PFSK-1 (cell line): ENCODE data around the gene IGF1R.

Experiments
- POLR2AphosphoS5 ChIP-seq: IDR thresholded peaks from 2 replicates; pipeline ENCODE4 v1.6.1; 2012; ENCODE audit warnings: low read depth, mild to moderate bottlenecking, control low read depth, low read length, moderate library complexity
- SIN3A ChIP-seq: IDR thresholded peaks from 2 replicates; pipeline ENCODE4 v1.6.1; 2012; ENCODE audit warnings: mild to moderate bottlenecking, low read length, moderate library complexity, borderline replicate concordance; ENCODE audit not compliant: insufficient read depth
- TAF1 ChIP-seq: IDR thresholded peaks from 2 replicates; pipeline ENCODE4 v1.6.1; 2012; ENCODE audit warnings: low read length, control low read depth, borderline replicate concordance; ENCODE audit not compliant: insufficient read depth
- TF ChIP-seq, protein P1 (sequence below), 2 experiments: IDR thresholded peaks; 2 replicates each; pipeline versions ENCODE4 v1.6.1 to v1.8.0; 2011 to 2012; ENCODE audit warnings: low read depth in 2 of 2, low read length in 2 of 2, control low read depth in 1 of 2, inconsistent platforms in 1 of 2, mild to moderate bottlenecking in 1 of 2, moderate library complexity in 1 of 2; ENCODE audit not compliant: insufficient read depth in 1 of 2

DNA sequence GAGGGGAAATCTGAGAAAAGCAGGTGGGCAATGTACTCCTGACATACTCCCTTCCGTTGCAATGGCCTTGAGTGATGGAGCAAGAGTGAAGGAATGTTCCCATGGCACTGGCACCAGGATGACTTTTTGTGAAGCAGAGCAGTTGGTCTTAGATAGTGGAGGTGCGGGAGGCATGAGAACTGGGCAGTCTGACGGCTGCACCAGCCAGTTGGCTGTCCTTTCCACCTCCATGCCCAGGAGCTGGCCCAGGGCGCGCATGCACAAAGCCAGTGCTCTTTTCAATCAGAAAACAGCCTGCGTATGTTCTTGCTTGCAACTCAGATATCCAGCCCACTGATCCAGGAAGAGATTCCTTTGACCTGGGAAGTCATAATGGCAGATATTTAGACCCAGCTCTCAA is 222.4 kb downstream of the IGF1R start:
- TF ChIP-seq, protein P1, sequence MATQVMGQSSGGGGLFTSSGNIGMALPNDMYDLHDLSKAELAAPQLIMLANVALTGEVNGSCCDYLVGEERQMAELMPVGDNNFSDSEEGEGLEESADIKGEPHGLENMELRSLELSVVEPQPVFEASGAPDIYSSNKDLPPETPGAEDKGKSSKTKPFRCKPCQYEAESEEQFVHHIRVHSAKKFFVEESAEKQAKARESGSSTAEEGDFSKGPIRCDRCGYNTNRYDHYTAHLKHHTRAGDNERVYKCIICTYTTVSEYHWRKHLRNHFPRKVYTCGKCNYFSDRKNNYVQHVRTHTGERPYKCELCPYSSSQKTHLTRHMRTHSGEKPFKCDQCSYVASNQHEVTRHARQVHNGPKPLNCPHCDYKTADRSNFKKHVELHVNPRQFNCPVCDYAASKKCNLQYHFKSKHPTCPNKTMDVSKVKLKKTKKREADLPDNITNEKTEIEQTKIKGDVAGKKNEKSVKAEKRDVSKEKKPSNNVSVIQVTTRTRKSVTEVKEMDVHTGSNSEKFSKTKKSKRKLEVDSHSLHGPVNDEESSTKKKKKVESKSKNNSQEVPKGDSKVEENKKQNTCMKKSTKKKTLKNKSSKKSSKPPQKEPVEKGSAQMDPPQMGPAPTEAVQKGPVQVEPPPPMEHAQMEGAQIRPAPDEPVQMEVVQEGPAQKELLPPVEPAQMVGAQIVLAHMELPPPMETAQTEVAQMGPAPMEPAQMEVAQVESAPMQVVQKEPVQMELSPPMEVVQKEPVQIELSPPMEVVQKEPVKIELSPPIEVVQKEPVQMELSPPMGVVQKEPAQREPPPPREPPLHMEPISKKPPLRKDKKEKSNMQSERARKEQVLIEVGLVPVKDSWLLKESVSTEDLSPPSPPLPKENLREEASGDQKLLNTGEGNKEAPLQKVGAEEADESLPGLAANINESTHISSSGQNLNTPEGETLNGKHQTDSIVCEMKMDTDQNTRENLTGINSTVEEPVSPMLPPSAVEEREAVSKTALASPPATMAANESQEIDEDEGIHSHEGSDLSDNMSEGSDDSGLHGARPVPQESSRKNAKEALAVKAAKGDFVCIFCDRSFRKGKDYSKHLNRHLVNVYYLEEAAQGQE (IDR thresholded peaks at IDR 0.05; ENCODE audit: insufficient read depth in 1 of 2, low read depth in 2 of 2, low read length in 2 of 2), result no peak
- TF ChIP-seq POLR2AphosphoS5 (no peak), SIN3A (no peak), TAF1 (no peak)
